Dermis blood vessel endothelial cell (primary cell): ENCODE results near the gene EXOSC1. TPM values are rescaled to one million over a fixed set of nuclear protein-coding genes. Genes with fewer than 3 reads are reported as not detected.
"Not testable (repeated sequence)": the region's sequence is repeated elsewhere in the genome, so short reads cannot be mapped to it uniquely, and the experiment has no call there.

Experiments used
- DNase-seq: peaks from one replicate; pipeline ENCODE4 v3.0.0; 2010
- total RNA-seq: library from RNA; depleted of rRNA; stranded (reverse); fragments of >200 nt; gene quantifications from 2 replicates; pipeline ENCODE4 v1.2.3, GENCODE V29; 2014

Gene EXOSC1
- total RNA-seq, 1 donor from 2014 or later, result 35.7 TPM

DNA sequence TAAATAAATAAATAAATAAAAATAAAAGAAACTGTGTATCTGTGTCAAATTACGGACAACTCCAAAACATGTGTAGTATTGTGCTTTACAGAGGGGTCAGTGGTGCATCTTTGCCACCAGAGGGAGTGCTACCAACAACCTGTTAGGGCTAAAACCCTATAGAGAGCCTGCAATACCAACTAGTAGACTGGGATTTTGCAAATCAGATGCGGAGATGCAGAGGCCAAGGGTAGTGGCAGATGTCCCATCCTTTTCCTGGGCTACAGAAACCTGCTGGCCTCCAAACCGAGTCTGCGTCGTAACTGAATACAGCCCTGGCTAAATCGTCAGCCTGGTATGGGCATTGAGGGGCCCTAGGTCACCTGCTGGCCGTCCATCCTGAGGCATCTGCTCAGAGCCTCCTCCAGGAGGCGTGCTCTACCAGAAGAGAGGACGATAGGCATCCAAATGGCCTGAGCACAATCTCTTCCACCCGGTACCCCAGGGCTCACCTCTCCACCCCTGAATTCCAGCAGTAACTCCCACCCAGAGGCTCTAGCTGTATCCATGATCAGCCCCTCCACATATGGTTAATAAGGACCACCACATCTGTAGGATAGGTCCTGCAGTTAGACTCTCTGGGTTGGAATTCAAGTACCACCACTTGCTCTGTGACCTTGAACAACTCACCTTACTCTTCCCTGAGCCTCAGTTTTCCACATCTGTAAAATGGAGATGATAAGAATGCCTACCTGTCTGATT is 38.4 kb downstream of the EXOSC1 start:
- peak; percentile 84 for DNase-seq

DNA sequence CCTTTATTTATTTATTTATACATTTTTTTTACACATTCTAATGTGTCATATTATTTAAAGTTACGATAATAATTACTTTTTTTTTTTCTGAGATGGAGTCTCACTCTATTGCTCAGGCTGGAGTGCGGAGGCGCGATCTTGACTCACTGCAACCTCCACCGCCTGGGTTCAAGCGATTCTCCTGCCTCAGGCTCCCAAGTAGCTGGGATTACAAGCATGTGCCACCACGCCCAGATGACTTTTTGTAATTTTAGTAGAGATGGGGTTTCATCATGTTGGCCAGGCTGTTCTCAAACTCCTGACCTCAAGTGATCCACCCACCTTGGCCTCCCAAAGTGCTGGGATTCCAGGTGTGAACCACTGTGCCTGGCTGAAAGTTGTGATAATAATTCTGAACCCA is 39.3 kb downstream of the EXOSC1 start:
- DNase-seq, result not testable (repeated sequence)

DNA sequence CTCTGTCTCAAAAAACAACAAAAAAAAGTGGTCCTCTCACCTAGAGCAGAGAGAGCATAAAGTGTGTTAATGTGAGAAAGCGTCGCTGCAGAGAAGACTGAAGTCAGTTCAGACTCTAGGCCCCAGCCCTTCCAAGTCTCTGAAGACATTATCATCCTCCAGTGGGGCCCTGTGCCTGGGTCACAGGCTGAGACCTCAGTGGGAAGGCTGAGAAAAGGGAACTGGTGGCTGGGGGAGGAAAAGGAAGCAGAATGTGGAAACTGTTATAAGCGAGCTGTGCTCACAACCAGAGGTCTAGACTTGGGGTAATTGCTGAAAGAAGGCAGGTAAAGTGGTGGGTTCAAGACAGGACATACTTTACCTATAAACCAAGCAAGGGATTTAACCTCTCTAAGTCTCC is 39.7 kb downstream of the EXOSC1 start:
- DNase-seq, result no peak

DNA sequence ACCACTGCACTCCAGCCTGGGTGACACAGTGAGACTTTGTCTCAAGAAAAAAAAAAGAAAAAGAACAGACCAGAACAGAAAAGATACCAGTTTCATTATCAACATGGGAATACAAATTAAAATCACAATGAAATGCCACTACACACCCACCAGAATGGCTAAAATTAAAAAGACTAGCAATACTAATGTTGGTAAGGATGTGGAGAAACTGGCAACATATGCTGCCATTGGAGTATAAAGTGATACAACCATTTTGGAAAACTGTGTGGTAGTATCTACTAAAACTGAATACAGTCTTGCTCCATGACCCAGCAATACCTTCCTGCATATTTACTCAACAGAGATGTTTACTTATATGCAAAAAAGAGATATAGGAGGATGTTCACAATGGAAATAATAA is 41.8 kb downstream of the EXOSC1 start:
- DNase-seq, result no peak

- DNase-seq, result no peak
Observed at GRCh38 chr10:97401455-97401919, 44.3 kb downstream of the EXOSC1 start.

GRCh38 chr10:97400665-97401454 is 44.9 kb downstream of the EXOSC1 start, which contains the start of gene RRP12:
Gene RRP12 (minus strand): TSS chr10:97401340. CDS start chr10:97401231, 109 bp downstream.
- DNase-seq, result peak; percentile 99

DNA sequence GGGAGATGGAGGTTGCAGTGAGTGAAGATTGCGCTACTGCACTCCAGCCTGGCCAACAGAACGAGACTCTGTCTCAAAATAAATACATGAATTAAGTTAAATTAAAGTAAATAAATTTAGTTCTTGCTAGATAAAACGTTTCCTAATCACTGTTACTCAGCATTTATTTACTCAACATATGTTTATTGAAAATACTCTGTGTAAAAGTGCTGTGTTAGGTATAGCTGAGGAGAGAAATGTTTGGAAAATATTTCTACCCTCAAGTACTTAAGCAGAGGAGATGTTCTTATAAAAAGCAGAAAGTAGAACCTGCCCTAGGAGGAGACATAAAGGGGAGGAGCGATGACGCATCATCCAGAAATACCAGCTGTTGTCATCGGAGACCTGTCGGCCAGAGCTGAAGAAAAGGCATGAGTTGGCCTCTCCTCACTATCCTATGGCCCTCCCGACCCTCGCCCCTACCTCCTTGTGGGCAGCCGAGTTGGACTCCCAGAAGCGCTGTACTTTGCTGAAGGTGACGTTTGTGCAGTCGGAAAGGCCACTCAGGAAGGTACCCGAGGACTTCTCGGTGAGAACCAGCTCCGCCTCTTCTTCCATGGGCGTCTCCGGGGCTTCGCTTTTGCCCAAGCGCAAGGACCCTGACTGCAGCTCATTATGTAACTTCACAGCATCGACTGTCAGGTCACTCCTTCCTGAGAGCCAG is 45.8 kb downstream of the EXOSC1 start:
- peak; percentile 79 for DNase-seq

DNA sequence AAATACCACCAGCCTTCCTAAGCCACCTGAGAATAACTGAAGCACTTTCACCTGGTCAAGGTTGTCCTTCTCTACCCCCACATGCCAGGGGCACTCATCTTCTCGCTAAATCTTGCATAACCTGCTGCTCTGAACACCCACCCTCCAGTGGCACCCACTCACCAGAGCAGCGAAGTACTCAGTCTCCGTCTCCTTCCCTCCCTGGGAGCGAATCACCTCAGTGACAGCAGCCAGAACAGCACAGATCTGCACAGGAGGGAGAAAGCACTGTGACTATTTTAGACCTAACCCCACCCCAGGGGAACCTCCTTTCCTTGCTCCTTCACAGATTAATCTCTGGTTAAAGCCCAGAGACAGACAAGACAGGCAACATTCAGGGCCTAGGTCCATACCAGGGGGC is 49.8 kb downstream of the EXOSC1 start:
- DNase-seq, result no peak

GRCh38 chr10:97393034-97393573 is 52.7 kb downstream of the EXOSC1 start:
- DNase-seq, result no peak

DNA sequence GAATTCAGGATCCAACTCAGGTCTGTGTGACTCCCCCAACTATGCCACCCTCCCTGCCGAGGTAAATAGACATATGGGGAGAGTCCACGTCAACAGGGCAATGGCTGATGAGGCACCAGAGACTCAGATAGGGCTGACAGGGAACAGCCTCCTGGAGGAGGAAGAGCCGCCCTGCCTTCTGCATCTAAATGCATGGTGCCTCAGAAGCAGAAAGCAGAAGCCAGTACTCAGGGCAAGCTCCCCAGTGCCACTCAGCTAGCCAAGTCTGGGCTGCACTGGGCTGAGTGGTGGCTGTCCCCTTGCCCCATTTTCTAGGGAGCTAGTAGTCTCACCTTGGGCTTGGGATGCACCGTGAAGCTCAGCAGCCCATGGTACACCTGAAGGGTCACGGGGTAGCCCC is 55.7 kb downstream of the EXOSC1 start:
- DNase-seq, result no peak

- no peak for DNase-seq
Observed at GRCh38 chr10:97388152-97388551, 57.7 kb downstream of the EXOSC1 start.

Other genes starting within 250 kb of the EXOSC1 start
- 11.4 and 18.1 TPM in 2 replicates for gene ARHGAP19, start 153.4 kb downstream of the EXOSC1 start, total RNA-seq
- 5.4 and 6.6 TPM in 2 replicates for gene FRAT1, start 126.7 kb downstream of the EXOSC1 start, total RNA-seq
- gene FRAT2, start 111.3 kb downstream of the EXOSC1 start, total RNA-seq, result 17.1 and 28.8 TPM in 2 replicates
- gene RRP12, start 44.7 kb downstream of the EXOSC1 start, total RNA-seq, result 10.4 and 20.3 TPM in 2 replicates
- gene PGAM1, start 19.8 kb downstream of the EXOSC1 start, total RNA-seq, result 218 and 349 TPM in 2 replicates
- gene ZDHHC16, start 169 bp upstream of the EXOSC1 start, total RNA-seq, result 38.7 and 39.8 TPM in 2 replicates
- gene MMS19, start 52.4 kb upstream of the EXOSC1 start, total RNA-seq, result 95.5 and 102 TPM in 2 replicates
- gene UBTD1, start 52.9 kb upstream of the EXOSC1 start, total RNA-seq, result 63.4 and 78.1 TPM in 2 replicates
- 0.34 and 1.1 TPM in 2 replicates for gene ANKRD2, start 126.8 kb upstream of the EXOSC1 start, total RNA-seq
- 0.85 and 0.88 TPM in 2 replicates for gene HOGA1, start 138.4 kb upstream of the EXOSC1 start, total RNA-seq
- gene C10orf62, start 143.7 kb upstream of the EXOSC1 start, total RNA-seq, result 0.09 and 0.34 TPM in 2 replicates
- gene MORN4, start 187.5 kb upstream of the EXOSC1 start, total RNA-seq, result 0.98 and 3.6 TPM in 2 replicates
- gene PI4K2A, start 194.7 kb upstream of the EXOSC1 start, total RNA-seq, result 16.7 and 19.7 TPM in 2 replicates
- gene AVPI1, start 241.2 kb upstream of the EXOSC1 start, total RNA-seq, result 4.4 and 5.6 TPM in 2 replicates